CD14-positive monocyte (primary cell): ENCODE results near the gene HPS4. TPM values are rescaled to one million over a fixed set of nuclear protein-coding genes. Genes with fewer than 3 reads are reported as not detected.

Source experiments
- DNase-seq, 3 donors: peaks; one replicate each; pipeline ENCODE4 v3.0.0-alpha.2; 2011 to 2022
- H2AFZ ChIP-seq: 2 replicates; pipeline ENCODE4 v1.6.0; 2012; ENCODE audit warnings: mild to moderate bottlenecking, low read depth, low read length, inconsistent platforms; ENCODE audit not compliant: insufficient read depth, poor library complexity, severe bottlenecking
- H3K27ac ChIP-seq, 2 donors: 1 replicate in 1 of 2; 2 replicates in 1 of 2; pipeline ENCODE4 v1.5.1; 2012 to 2013; ENCODE audit warnings: low read length in 2 of 2, control low read depth in 1 of 2, inconsistent platforms in 1 of 2, low read depth in 1 of 2, mild to moderate bottlenecking in 1 of 2
- H3K27me3 ChIP-seq, 2 donors: one replicate each; pipeline versions ENCODE4 v1.6.0 to v1.6.1; 2011 to 2013; ENCODE audit warnings: low read length in 2 of 2; ENCODE audit not compliant: control insufficient read depth in 2 of 2, insufficient read depth in 2 of 2
- H3K36me3 ChIP-seq, 2 donors: replicated peaks in 1 of 2; 1 replicate in 1 of 2; 2 replicates in 1 of 2; pipeline versions ENCODE4 v1.5.1 to v1.6.1; 2012 to 2013; ENCODE audit warnings: low read length in 2 of 2, control low read depth in 1 of 2, inconsistent platforms in 1 of 2, mild to moderate bottlenecking in 1 of 2; ENCODE audit not compliant: insufficient read depth in 2 of 2, control insufficient read depth in 1 of 2
- H3K4me1 ChIP-seq, 2 donors: 1 replicate in 1 of 2; 2 replicates in 1 of 2; pipeline versions ENCODE4 v1.5.1 to v1.6.1; 2012 to 2013; ENCODE audit warnings: low read length in 2 of 2, control low read depth in 1 of 2, inconsistent platforms in 1 of 2, mild to moderate bottlenecking in 1 of 2, moderate library complexity in 1 of 2; ENCODE audit not compliant: insufficient read depth in 2 of 2, control insufficient read depth in 1 of 2
- H3K4me2 ChIP-seq: replicated peaks from 2 replicates; pipeline ENCODE3; 2012; ENCODE audit warnings: low read length, moderate library complexity, mild to moderate bottlenecking; ENCODE audit not compliant: poor library complexity, severe bottlenecking; ENCODE audit errors: extremely low read depth
- H3K4me3 ChIP-seq, 3 experiments: fragments of 200-600 bp in 1 of 3; sonication (generic) in 1 of 3; replicated peaks in 1 of 3; 1 replicate in 2 of 3; 2 replicates in 1 of 3; pipeline ENCODE4 v1.5.1; 2011 to 2013; ENCODE audit warnings: low read length in 3 of 3, mild to moderate bottlenecking in 3 of 3, control low read depth in 2 of 3, low read depth in 2 of 3, inconsistent platforms in 1 of 3, moderate library complexity in 1 of 3
- H3K79me2 ChIP-seq: 2 replicates; pipeline ENCODE4 v1.6.0; 2012; ENCODE audit warnings: mild to moderate bottlenecking, control low read depth, inconsistent platforms, low read length, moderate library complexity; ENCODE audit not compliant: insufficient read depth
- H3K9ac ChIP-seq: 2 replicates; pipeline ENCODE4 v1.6.0; 2017; ENCODE audit warnings: low read length, mild to moderate bottlenecking; ENCODE audit not compliant: insufficient read depth, poor library complexity, severe bottlenecking
- H3K9me3 ChIP-seq, 2 donors: replicated peaks in 1 of 2; 1 replicate in 1 of 2; 2 replicates in 1 of 2; pipeline versions ENCODE4 v1.5.1 to v1.6.1; 2012 to 2013; ENCODE audit warnings: low read length in 2 of 2, control low read depth in 1 of 2; ENCODE audit not compliant: control insufficient read depth in 1 of 2, insufficient read depth in 1 of 2
- H4K20me1 ChIP-seq: 2 replicates; pipeline ENCODE4 v1.6.0; 2012; ENCODE audit warnings: mild to moderate bottlenecking, low read length, control low read depth, moderate library complexity; ENCODE audit not compliant: insufficient read depth
- H3K27ac Mint-ChIP-seq, 7 donors: one replicate each; pipeline ENCODE4 v1.8.0; 2020; ENCODE audit warnings: mild to moderate bottlenecking in 7 of 7, mixed read lengths in 7 of 7, moderate library complexity in 6 of 7, inconsistent platforms in 2 of 7
- H3K27me3 Mint-ChIP-seq, 3 donors: one replicate each; pipeline ENCODE4 v1.8.0; 2021 to 2022; ENCODE audit warnings: low read depth in 3 of 3, mild to moderate bottlenecking in 3 of 3, mixed read lengths in 3 of 3, moderate library complexity in 3 of 3, inconsistent platforms in 1 of 3
- H3K36me3 Mint-ChIP-seq, 2 donors: one replicate each; pipeline ENCODE4 v1.8.0; 2020; ENCODE audit warnings: mixed read lengths in 2 of 2, inconsistent platforms in 1 of 2, mild to moderate bottlenecking in 1 of 2
- H3K4me1 Mint-ChIP-seq: one replicate; pipeline ENCODE4 v1.8.0; 2020; ENCODE audit warnings: mild to moderate bottlenecking, mixed read lengths
- H3K4me3 Mint-ChIP-seq, 2 donors: one replicate each; pipeline ENCODE4 v1.8.0; 2020; ENCODE audit warnings: mild to moderate bottlenecking in 2 of 2, mixed read lengths in 2 of 2, moderate library complexity in 1 of 2
- H3K9me3 Mint-ChIP-seq, 7 donors: one replicate each; pipeline ENCODE4 v1.8.0; 2020 to 2022; ENCODE audit warnings: mixed read lengths in 7 of 7, mild to moderate bottlenecking in 6 of 7, moderate library complexity in 6 of 7, inconsistent platforms in 2 of 7
- CTCF ChIP-seq: fragments of 200-600 bp; IDR thresholded peaks from one replicate; pipeline ENCODE4 v1.8.0; 2022; ENCODE audit warnings: antibody characterized with exemption, mild to moderate bottlenecking
- WGBS: methylation state at CpG from one replicate; pipeline ENCODE4 v1.1.5; 2013; ENCODE audit warnings: missing lambda C conversion rate; ENCODE audit not compliant: insufficient coverage; 5-methylcytosine and 5-hydroxymethylcytosine counted together
- intact Hi-C, 2 donors: fragments of 100-400 bp; cut with micrococcal nuclease; formaldehyde crosslinking; loops; one replicate each; pipeline versions ENCODE4 v1.15.0 to v1.15.1; 2023
- polyA plus RNA-seq, 3 donors: library from polyadenylated mRNA; depleted of rRNA in 1 of 3; unstranded in 2 of 3; stranded (reverse) in 1 of 3; fragments of 300-500 nt in 2 of 3; fragments of >200 nt in 1 of 3; fragmentation: Illumina TruSeq in 2 of 3; gene quantifications; 1 replicate in 2 of 3; 2 replicates in 1 of 3; pipeline ENCODE4 v1.2.3, GENCODE V29; 2012 to 2021

HPS4 gene
- polyA plus RNA-seq, 3 donors, result 5.7 to 21.6 (median 7.5) TPM

GRCh38 chr22:26430600-26430999 lies 53.0 kb downstream of the HPS4 start:
- no peaks in the 10 kb centered on the region for H4K20me1 ChIP-seq
- peaks cover 66 to 71% of the 10 kb centered on the region in 2 donors for H3K4me1 ChIP-seq
- H3K36me3 Mint-ChIP-seq, result peaks cover 13 to 17% of the 10 kb centered on the region in 2 donors
- 88% methylated on average over 1 of the region's 2 CpGs for WGBS
- H3K9ac ChIP-seq, result no peak overlapping the region
- no peak overlapping the region for H2AFZ ChIP-seq
- peaks cover 5 to 13% of the 10 kb centered on the region in 2 donors for H3K36me3 ChIP-seq
- H3K4me3 Mint-ChIP-seq, result peak overlapping the region; percentile 84 to 89
- no peak overlapping the region for H3K27ac ChIP-seq
- peak overlapping the region; percentile 85 for H3K4me2 ChIP-seq
- DNase-seq, result no peak
- peaks cover 32% of the 10 kb centered on the region for H3K79me2 ChIP-seq
- H3K9me3 Mint-ChIP-seq, result peaks cover 0 to 2% (median 0%) of the 10 kb centered on the region in 7 donors
- H3K9me3 ChIP-seq, result no peaks in the 10 kb centered on the region
- H3K4me3 ChIP-seq, result peak overlapping the region in 1 of 3 experiments; percentile 78
- intact Hi-C loops, result loop anchor here in 1 of 2 donors (5.0 kb wide), 1 partner anchor 52 kb away; the partner anchor contains the start of genes HPS4 and SRRD
- no peaks in the 10 kb centered on the region for H3K27me3 ChIP-seq
- no peak for TF ChIP-seq CTCF
- peak overlapping the region in 6 of 7 donors; percentile 44 to 88 (median 72) for H3K27ac Mint-ChIP-seq
- peaks cover 69% of the 10 kb centered on the region for H3K4me1 Mint-ChIP-seq
- peaks cover 0 to 3% (median 1%) of the 10 kb centered on the region in 3 donors for H3K27me3 Mint-ChIP-seq

- DNase-seq, result peak; percentile 6 to 38 (median 14)
- H3K9me3 Mint-ChIP-seq, result peaks cover 0 to 2% (median 0%) of the 10 kb centered on the region in 7 donors
- no peaks in the 10 kb centered on the region for H4K20me1 ChIP-seq
- H2AFZ ChIP-seq, result peak overlapping the region; percentile 77
- H3K79me2 ChIP-seq, result peaks cover 32% of the 10 kb centered on the region
- intact Hi-C loops, result loop anchor here in 1 of 2 donors (5.0 kb wide), 2 partner anchors 53 to 158 kb away; partner anchors contain the start of genes HPS4 and SRRD
- peaks cover 11 to 15% of the 10 kb centered on the region in 2 donors for H3K36me3 Mint-ChIP-seq
- no peaks in the 10 kb centered on the region for H3K27me3 ChIP-seq
- H3K4me3 Mint-ChIP-seq, result peak overlapping the region; percentile 84 to 89
- peak overlapping the region; percentile 56 for H3K9ac ChIP-seq
- peak overlapping the region; percentile 67 to 90 (median 84) for H3K27ac Mint-ChIP-seq
- H3K4me2 ChIP-seq, result peak overlapping the region; percentile 85
- H3K4me3 ChIP-seq, result peak overlapping the region; percentile 50 to 78 (median 57)
- 8% methylated on average over 45 of the region's 50 CpGs for WGBS
- H3K9me3 ChIP-seq, result no peaks in the 10 kb centered on the region
- peak overlapping the region; percentile 49 to 52 for H3K27ac ChIP-seq
- H3K36me3 ChIP-seq, result peaks cover 5 to 13% of the 10 kb centered on the region in 2 donors
- H3K4me1 Mint-ChIP-seq, result peaks cover 60% of the 10 kb centered on the region
- peaks cover 0 to 4% (median 3%) of the 10 kb centered on the region in 3 donors for H3K27me3 Mint-ChIP-seq
- no peak for TF ChIP-seq CTCF
- H3K4me1 ChIP-seq, result peaks cover 56 to 62% of the 10 kb centered on the region in 2 donors
These were observed 53.9 kb downstream of the HPS4 start for GRCh38 chr22:26429458-26430286.
